Common myeloid progenitor, CD34-positive (primary cell): Measurements from ENCODE around the gene CACFD1.
A peak's percentile ranks its signal among the peaks of the same experiment; 100 is the strongest.

ENCODE experiments used
- CTCF ChIA-PET: fragments of 350-600 bp; sonication (Branson Sonifier 250); formaldehyde crosslinking; loops from one replicate; lab custom pipeline; 2021; ENCODE audit warnings: antibody characterized with exemption; lab: Charles Lee
- POLR2A ChIA-PET: fragments of 350-600 bp; sonication (Branson Sonifier 250); formaldehyde crosslinking; loops from one replicate; lab custom pipeline; 2021; ENCODE audit warnings: antibody characterized with exemption; lab: Charles Lee
- DNase-seq, 3 donors: peaks; one replicate each; pipeline versions ENCODE4 v3.0.0 to v3.0.0-alpha.2; 2013
- H3K27ac ChIP-seq, 2 experiments: 1 replicate in 1 of 2; 2 replicates in 1 of 2; pipeline ENCODE4 v1.7.0; 2013; ENCODE audit warnings: inconsistent platforms in 2 of 2, low read length in 2 of 2, mild to moderate bottlenecking in 2 of 2, low read depth in 1 of 2, moderate library complexity in 1 of 2; ENCODE audit not compliant: severe bottlenecking in 2 of 2, insufficient read depth in 1 of 2, poor library complexity in 1 of 2
- H3K27me3 ChIP-seq, 5 experiments: replicated peaks in 2 of 5; 1 replicate in 3 of 5; 2 replicates in 2 of 5; pipeline versions ENCODE4 v1.6.1 to v1.7.0; 2013; ENCODE audit warnings: low read length in 4 of 5, mild to moderate bottlenecking in 2 of 5, moderate library complexity in 2 of 5, inconsistent platforms in 1 of 5; ENCODE audit not compliant: insufficient read depth in 5 of 5, control insufficient read depth in 4 of 5
- H3K36me3 ChIP-seq, 4 experiments: 1 replicate in 2 of 4; 2 replicates in 2 of 4; pipeline versions ENCODE4 v1.6.1 to v1.7.0; 2013; ENCODE audit warnings: low read length in 3 of 4, control low read depth in 1 of 4, mild to moderate bottlenecking in 1 of 4; ENCODE audit not compliant: control insufficient read depth in 4 of 4, insufficient read depth in 4 of 4
- H3K4me1 ChIP-seq, 4 experiments: 1 replicate in 3 of 4; 2 replicates in 1 of 4; pipeline versions ENCODE4 v1.6.1 to v1.7.1; 2013; ENCODE audit warnings: low read length in 3 of 4, mild to moderate bottlenecking in 3 of 4, control low read depth in 1 of 4, inconsistent platforms in 1 of 4, moderate library complexity in 1 of 4; ENCODE audit not compliant: control insufficient read depth in 4 of 4, insufficient read depth in 4 of 4; ENCODE audit errors: control extremely low read depth in 1 of 4
- H3K4me3 ChIP-seq, 7 experiments: 1 replicate in 4 of 7; 2 replicates in 3 of 7; pipeline versions ENCODE4 v1.5.1 to v1.7.0; 2013; ENCODE audit warnings: mild to moderate bottlenecking in 7 of 7, low read length in 6 of 7, moderate library complexity in 6 of 7, inconsistent platforms in 2 of 7, low read depth in 2 of 7, control low read depth in 1 of 7; ENCODE audit not compliant: insufficient read depth in 4 of 7, control insufficient read depth in 1 of 7; ENCODE audit errors: extremely low read depth in 1 of 7
- H3K9me3 ChIP-seq, 5 experiments: 1 replicate in 4 of 5; 2 replicates in 1 of 5; pipeline versions ENCODE4 v1.6.1 to v1.7.1; 2013; ENCODE audit warnings: low read length in 4 of 5, mild to moderate bottlenecking in 2 of 5, inconsistent platforms in 1 of 5, low read depth in 1 of 5, moderate library complexity in 1 of 5; ENCODE audit not compliant: control insufficient read depth in 4 of 5, insufficient read depth in 2 of 5; ENCODE audit errors: control extremely low read depth in 1 of 5
- WGBS: methylation state at CpG from one replicate; pipeline ENCODE4 v1.1.5; 2013; ENCODE audit not compliant: insufficient coverage; 5-methylcytosine and 5-hydroxymethylcytosine counted together

The CACFD1 gene

GRCh38 chr9:133454943-133455673, 4.7 kb upstream of the CACFD1 start:
- ChIA-PET POLR2A (no interaction called here), CTCF (interaction anchor here (0.9 to 2.7 kb wide), 7 partner anchors 8 to 268 kb away, joined by 3 to 11 read pairs (median 4); no protein-coding TSS in a partner anchor)
- H3K27me3 ChIP-seq = no peaks in the 10 kb centered on the region
- no peak overlapping the region for H3K4me3 ChIP-seq
- no peak for DNase-seq
- no peaks in the 10 kb centered on the region for H3K9me3 ChIP-seq
- over 99% methylated on average over 17 of the region's 20 CpGs for WGBS
- H3K36me3 ChIP-seq = no peaks in the 10 kb centered on the region
- peaks cover 3 to 12% (median 10%) of the 10 kb centered on the region in 4 experiments for H3K4me1 ChIP-seq
- no peak overlapping the region for H3K27ac ChIP-seq

- Histone ChIP-seq H3K27me3 (no peaks in the 10 kb centered on the region), H3K4me1 (peaks cover 3 to 18% (median 16%) of the 10 kb centered on the region in 4 experiments), H3K27ac (no peak overlapping the region), H3K4me3 (no peak overlapping the region), H3K9me3 (no peaks in the 10 kb centered on the region), H3K36me3 (no peaks in the 10 kb centered on the region)
- ChIA-PET CTCF (interaction anchor here (0.9 to 2.7 kb wide), 5 partner anchors 17 to 31 kb away, joined by 3 to 11 read pairs (median 4); partner anchors contain the start of gene SLC2A6), POLR2A (no interaction called here)
- DNase-seq = no peak
- WGBS = 99% methylated on average over 9 of the region's 11 CpGs
Measured at GRCh38 chr9:133455936-133456335, 3.8 kb upstream of the CACFD1 start.

DNA sequence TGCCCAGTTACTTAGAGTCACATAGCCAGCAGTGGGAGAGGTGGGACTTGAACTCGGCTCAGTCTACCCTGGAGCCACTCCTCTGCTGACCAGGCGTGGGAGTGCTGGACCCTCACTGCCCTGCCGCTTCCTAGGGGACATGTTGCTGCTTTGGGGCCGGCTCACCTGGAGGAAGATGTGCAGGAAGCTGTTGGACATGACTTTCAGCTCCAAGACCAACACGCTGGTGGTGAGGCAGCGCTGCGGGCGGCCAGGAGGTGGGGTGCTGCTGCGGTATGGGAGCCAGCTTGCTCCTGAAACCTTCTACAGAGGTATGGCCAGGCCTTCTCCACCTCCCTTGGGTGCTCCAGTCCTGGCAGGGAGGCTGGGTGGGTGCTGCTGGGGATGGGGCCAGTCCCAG, 3.4 kb upstream of the CACFD1 start:
- Histone ChIP-seq H3K4me3 (no peak overlapping the region), H3K27me3 (no peaks in the 10 kb centered on the region), H3K9me3 (no peaks in the 10 kb centered on the region), H3K36me3 (no peaks in the 10 kb centered on the region), H3K4me1 (peaks cover 3 to 18% (median 17%) of the 10 kb centered on the region in 4 experiments), H3K27ac (no peak overlapping the region)
- DNase-seq = no peak
- POLR2A ChIA-PET = no interaction called here
- CTCF ChIA-PET = interaction anchor here (1.1 to 2.7 kb wide), 5 partner anchors 21 to 30 kb away, joined by 3 to 11 read pairs (median 4); partner anchors contain the start of gene SLC2A6
- WGBS = 98% methylated on average over 7 of the region's 9 CpGs

DNA sequence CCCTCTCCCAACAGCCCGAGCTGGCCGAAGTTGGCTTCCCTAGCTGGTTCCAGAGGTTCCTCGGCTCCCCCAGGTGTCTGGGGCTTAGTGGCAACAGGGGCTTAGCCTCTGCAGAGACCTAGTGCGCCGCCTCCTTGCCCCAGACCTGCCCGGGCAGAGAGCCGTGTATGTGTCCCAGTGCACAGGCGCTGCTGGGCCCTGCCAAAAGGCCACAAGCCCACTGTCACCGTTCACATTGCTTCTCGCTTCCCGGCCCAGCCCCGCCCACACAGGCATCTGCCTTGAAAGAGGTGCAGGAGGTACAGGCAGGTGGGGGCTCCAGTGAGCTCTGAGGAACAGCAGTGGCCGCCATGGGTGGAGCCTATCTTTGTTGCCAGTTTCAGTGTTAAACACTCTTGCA, 2.5 kb upstream of the CACFD1 start:
- no peak for DNase-seq
- no peak overlapping the region for H3K4me3 ChIP-seq
- ChIA-PET POLR2A (no interaction called here), CTCF (interaction anchor here (1.1 to 2.7 kb wide), 5 partner anchors 14 to 30 kb away, joined by 4 to 11 read pairs (median 5); partner anchors contain the start of gene SLC2A6)
- no peak overlapping the region for H3K27ac ChIP-seq
- H3K36me3 ChIP-seq = no peaks in the 10 kb centered on the region
- no peaks in the 10 kb centered on the region for H3K27me3 ChIP-seq
- no peaks in the 10 kb centered on the region for H3K9me3 ChIP-seq
- peaks cover 3 to 18% (median 17%) of the 10 kb centered on the region in 4 experiments for H3K4me1 ChIP-seq
- 95% methylated on average over 13 of the region's 13 CpGs for WGBS

DNA sequence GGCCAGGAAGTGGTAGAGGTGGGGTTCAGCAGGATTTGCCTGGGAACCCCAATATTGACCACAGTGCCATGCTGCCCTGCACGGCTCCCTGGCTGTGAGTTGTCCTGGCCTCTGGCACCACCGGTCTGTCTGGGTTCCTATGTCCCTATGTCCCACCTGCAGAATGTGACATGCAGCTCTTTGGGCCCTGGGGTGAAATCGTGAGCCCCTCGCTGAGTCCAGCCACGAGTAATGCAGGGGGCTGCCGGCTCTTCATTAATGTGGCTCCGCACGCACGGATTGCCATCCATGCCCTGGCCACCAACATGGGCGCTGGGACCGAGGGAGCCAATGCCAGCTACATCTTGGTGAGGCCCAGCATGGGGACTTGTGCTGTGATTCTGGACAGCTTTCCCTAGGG, 2.0 kb upstream of the CACFD1 start:
- WGBS = 96% methylated on average over 11 of the region's 11 CpGs
- H3K27ac ChIP-seq = no peak overlapping the region
- H3K4me1 ChIP-seq = peaks cover 3 to 18% (median 17%) of the 10 kb centered on the region in 4 experiments
- ChIA-PET POLR2A (interaction anchor here (0.6 kb wide), 1 partner anchor 121 kb away, joined by 3 read pairs; no protein-coding TSS in a partner anchor), CTCF (interaction anchor here (0.9 to 2.0 kb wide), 5 partner anchors 14 to 28 kb away, joined by 3 to 9 read pairs (median 5); partner anchors contain the start of gene SLC2A6)
- no peak overlapping the region for H3K4me3 ChIP-seq
- H3K36me3 ChIP-seq = no peaks in the 10 kb centered on the region
- H3K27me3 ChIP-seq = no peaks in the 10 kb centered on the region
- H3K9me3 ChIP-seq = no peaks in the 10 kb centered on the region
- DNase-seq = no peak

DNA sequence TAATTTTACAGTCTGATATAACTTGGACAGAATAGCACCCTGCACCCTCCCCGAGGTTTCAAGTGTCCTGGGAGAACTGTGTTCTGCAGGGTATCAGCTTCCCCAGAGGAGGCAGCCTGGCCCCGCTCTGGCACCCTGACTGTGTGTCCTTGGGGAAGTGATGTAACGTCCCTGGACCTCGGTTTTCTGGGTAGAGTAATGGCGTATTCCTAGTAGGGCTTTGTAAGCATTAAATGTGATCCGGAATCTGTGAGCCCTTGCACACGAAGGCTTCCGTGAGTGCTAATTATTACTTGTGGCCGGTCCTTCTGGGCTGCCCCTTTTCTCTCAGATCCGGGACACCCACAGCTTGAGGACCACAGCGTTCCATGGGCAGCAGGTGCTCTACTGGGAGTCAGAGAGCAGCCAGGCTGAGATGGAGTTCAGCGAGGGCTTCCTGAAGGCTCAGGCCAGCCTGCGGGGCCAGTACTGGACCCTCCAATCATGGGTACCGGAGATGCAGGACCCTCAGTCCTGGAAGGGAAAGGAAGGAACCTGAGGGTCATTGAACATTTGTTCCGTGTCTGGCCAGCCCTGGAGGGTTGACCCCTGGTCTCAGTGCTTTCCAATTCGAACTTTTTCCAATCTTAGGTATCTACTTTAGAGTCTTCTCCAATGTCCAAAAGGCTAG, 1.0 kb upstream of the CACFD1 start:
- Histone ChIP-seq H3K27me3 (no peaks in the 10 kb centered on the region), H3K4me3 (peak overlapping the region in 5 of 7 experiments; percentile 44 to 82 (median 79)), H3K9me3 (no peaks in the 10 kb centered on the region), H3K27ac (no peak overlapping the region), H3K36me3 (no peaks in the 10 kb centered on the region), H3K4me1 (peaks cover 3 to 18% (median 17%) of the 10 kb centered on the region in 4 experiments)
- DNase-seq = no peak
- ChIA-PET CTCF (interaction anchor here (0.9 to 2.0 kb wide), 4 partner anchors 15 to 23 kb away, joined by 3 to 9 read pairs (median 4); no protein-coding TSS in a partner anchor), POLR2A (interaction anchor here (0.6 kb wide), 1 partner anchor 120 kb away, joined by 3 read pairs; no protein-coding TSS in a partner anchor)
- WGBS = 86% methylated on average over 13 of the region's 16 CpGs
